HCT116 (cell line): ENCODE data around the gene TMPRSS9. TPM values are rescaled to one million over a fixed set of nuclear protein-coding genes. Genes with fewer than 3 reads are reported as not detected.
A peak's percentile ranks its signal among the peaks of the same experiment; 100 is the strongest.

Source experiments
- ATAC-seq: fragments of 200-7000 bp; cut with Tn5 transposase; 2 replicates; pipeline ENCODE4 v1.9.1; 2020; ENCODE audit warnings: mild to moderate bottlenecking, moderate library complexity
- BruUV-seq: library from RNA; stranded (reverse); fragments of 400-500 nt; replicated peaks from 2 replicates; lab custom pipeline; 2021; lab: Mats Ljungman, UMichigan
- CTCF ChIA-PET: fragments of 300-600 bp; sonication (Branson Sonifier 250); formaldehyde crosslinking; loops from one replicate; lab custom pipeline; 2021; ENCODE audit warnings: antibody characterized with exemption; lab: Charles Lee
- POLR2A ChIA-PET: fragments of 300-600, 350-600 bp; sonication (Branson Sonifier 250); formaldehyde crosslinking; loops from one replicate; lab custom pipeline; 2021; ENCODE audit warnings: antibody characterized with exemption; lab: Charles Lee
- RAD21 ChIA-PET, 2 experiments: fragments of 300-600 bp; sonication (Branson Sonifier 250); formaldehyde crosslinking; loops; one replicate each; lab custom pipeline; 2023; ENCODE audit warnings: low total read pairs in 2 of 2; ENCODE audit not compliant: uncharacterized antibody in 2 of 2, unreplicated experiment in 2 of 2, low non-redundant PET in 1 of 2; lab: Charles Lee
- DNase-seq: peaks from one replicate; pipeline ENCODE4 v3.0.0-alpha.2; 2010; ENCODE audit warnings: low read depth, low spot score
- H2AFZ ChIP-seq: fragments of 200-600 bp; shearing (Covaris generic), sonication (generic); 2 replicates; pipeline ENCODE4 v1.6.1; 2017; ENCODE audit warnings: low read depth, mixed run types, mixed read lengths, antibody characterized with exemption, low read length; ENCODE audit not compliant: poor library complexity, severe bottlenecking
- H3K27ac ChIP-seq: 2 replicates; pipeline ENCODE4 v1.5.1; 2012; ENCODE audit warnings: low read depth, low read length
- H3K27me3 ChIP-seq: fragments of 200-600 bp; sonication (generic); 2 replicates; pipeline ENCODE4 v1.6.1; 2016; ENCODE audit warnings: mixed run types, low read length, mixed read lengths; ENCODE audit not compliant: insufficient read depth
- H3K36me3 ChIP-seq, 2 experiments: fragments of 200-500 bp in 1 of 2; fragments of 200-600 bp in 1 of 2; sonication (Bioruptor generic) in 1 of 2; sonication (generic) in 1 of 2; 2 replicates each; pipeline versions ENCODE4 v1.5.1 to v1.6.1; 2014 to 2016; ENCODE audit warnings: low read length in 2 of 2, inconsistent platforms in 1 of 2, mixed read lengths in 1 of 2, mixed run types in 1 of 2; ENCODE audit not compliant: insufficient read depth in 2 of 2, control insufficient read depth in 1 of 2
- H3K4me1 ChIP-seq, 2 experiments: fragments of 200-600 bp in 1 of 2; sonication (generic) in 1 of 2; 2 replicates each; pipeline versions ENCODE4 v1.5.1 to v1.6.1; 2012 to 2017; ENCODE audit warnings: low read length in 2 of 2, inconsistent platforms in 1 of 2, mild to moderate bottlenecking in 1 of 2, mixed read lengths in 1 of 2, mixed run types in 1 of 2, moderate library complexity in 1 of 2; ENCODE audit not compliant: insufficient read depth in 2 of 2, control insufficient read depth in 1 of 2
- H3K4me2 ChIP-seq: fragments of 200-600 bp; sonication (generic); 2 replicates; pipeline ENCODE4 v1.6.1; 2017; ENCODE audit warnings: mixed run types, low read length, mixed read lengths
- H3K4me3 ChIP-seq, 2 experiments: fragments of 200-600 bp in 1 of 2; sonication (generic) in 1 of 2; replicated peaks in 1 of 2; 2 replicates each; pipeline ENCODE4 v1.5.1; 2011 to 2016; ENCODE audit warnings: low read length in 2 of 2, control low read depth in 1 of 2, low read depth in 1 of 2, mild to moderate bottlenecking in 1 of 2, mixed read lengths in 1 of 2, mixed run types in 1 of 2
- H3K79me2 ChIP-seq: fragments of 200-600 bp; sonication (generic); 2 replicates; pipeline ENCODE4 v1.6.1; 2017; ENCODE audit warnings: mild to moderate bottlenecking, mixed run types, low read length, moderate library complexity, mixed read lengths; ENCODE audit not compliant: insufficient read depth
- H3K9ac ChIP-seq: fragments of 200-600 bp; sonication (generic); 2 replicates; pipeline ENCODE4 v1.6.1; 2016; ENCODE audit warnings: low read length, mixed read lengths
- H3K9me2 ChIP-seq: fragments of 200-600 bp; sonication (generic), shearing (Covaris generic); 2 replicates; pipeline ENCODE4 v1.6.1; 2017; ENCODE audit warnings: mixed run types, mild to moderate bottlenecking, moderate library complexity; ENCODE audit not compliant: insufficient read depth
- H3K9me3 ChIP-seq, 2 experiments: fragments of 200-500 bp in 1 of 2; fragments of 200-600 bp in 1 of 2; sonication (Bioruptor generic) in 1 of 2; sonication (generic) in 1 of 2; 2 replicates each; pipeline ENCODE4 v1.6.1; 2014 to 2017; ENCODE audit warnings: low read length in 2 of 2, mixed read lengths in 2 of 2, inconsistent platforms in 1 of 2, low read depth in 1 of 2, mild to moderate bottlenecking in 1 of 2, mixed run types in 1 of 2, moderate library complexity in 1 of 2; ENCODE audit not compliant: control insufficient read depth in 1 of 2, insufficient read depth in 1 of 2
- H4K20me1 ChIP-seq: fragments of 200-600 bp; sonication (generic), shearing (Covaris generic); 2 replicates; pipeline ENCODE4 v1.6.1; 2017; ENCODE audit warnings: mixed run types, mild to moderate bottlenecking, moderate library complexity; ENCODE audit not compliant: insufficient read depth
- ATF3 ChIP-seq: IDR thresholded peaks from 2 replicates; pipeline ENCODE4 v1.6.1; 2012
- CTCF ChIP-seq, 3 experiments: fragments of 200-600 bp in 1 of 3; sonication (generic) in 1 of 3; IDR thresholded peaks in 2 of 3; conservative IDR thresholded peaks in 1 of 3; 2 replicates each; pipeline ENCODE4 v1.5.1; 2012 to 2017; ENCODE audit warnings: low read depth in 2 of 3, low read length in 2 of 3, antibody characterized with exemption in 1 of 3, borderline replicate concordance in 1 of 3, control low read depth in 1 of 3, mild to moderate bottlenecking in 1 of 3, mixed read lengths in 1 of 3, mixed run types in 1 of 3, moderate library complexity in 1 of 3; ENCODE audit not compliant: insufficient read depth in 1 of 3
- EZH2phosphoT487 ChIP-seq: fragments of 200-600 bp; IDR thresholded peaks from 2 replicates; pipeline ENCODE4 v1.6.1; 2018; ENCODE audit warnings: antibody characterized with exemption, borderline replicate concordance
- FOSL1 ChIP-seq: IDR thresholded peaks from 2 replicates; pipeline ENCODE4 v1.6.1; 2012; ENCODE audit warnings: low read depth
- JUND ChIP-seq: IDR thresholded peaks from 2 replicates; pipeline ENCODE4 v1.6.1; 2012
- MAX ChIP-seq: IDR thresholded peaks from 2 replicates; pipeline ENCODE4 v1.6.1; 2012
- RAD21 ChIP-seq: IDR thresholded peaks from 2 replicates; pipeline ENCODE4 v1.6.1; 2012; ENCODE audit warnings: low read depth, mild to moderate bottlenecking
- SIN3A ChIP-seq: IDR thresholded peaks from 2 replicates; pipeline ENCODE4 v1.6.1; 2012; ENCODE audit warnings: low read depth
- SRF ChIP-seq: IDR thresholded peaks from 2 replicates; pipeline ENCODE4 v1.6.1; 2012; ENCODE audit warnings: low read depth
- TCF7L2 ChIP-seq: IDR thresholded peaks from 2 replicates; pipeline ENCODE4 v1.7.0; 2011; ENCODE audit warnings: borderline replicate concordance, inconsistent platforms; ENCODE audit not compliant: insufficient read depth, insufficient read length; ENCODE audit errors: extremely low read depth
- ZNF274 ChIP-seq: fragments of 200-500 bp; sonication (Bioruptor generic); IDR thresholded peaks from 2 replicates; pipeline ENCODE4 v1.6.1; 2014; ENCODE audit warnings: mild to moderate bottlenecking, low read depth, low read length, inconsistent platforms
- intact Hi-C: fragments of 100-400 bp; cut with micrococcal nuclease; formaldehyde crosslinking; loops from 2 replicates; pipeline ENCODE4 v1.10.0; 2022
- total RNA-seq: library from RNA; stranded (reverse); gene quantifications from one replicate; pipeline ENCODE4 v1.2.1, GENCODE V29; 2021; ENCODE audit not compliant: unreplicated experiment

TMPRSS9 gene
- total RNA-seq, 1 experiment from 2014 or later, result not detected

- ATAC-seq, result peak; percentile 60
- no peaks in the 10 kb centered on the region for H3K9me2 ChIP-seq
- ChIA-PET CTCF (no interaction called here), RAD21 (interaction anchor here in 1 of 2 experiments (0.6 kb wide), 1 partner anchor 80 kb away, joined by 3 read pairs; the partner anchor contains the start of gene PLEKHJ1), POLR2A (no interaction called here)
- H3K4me2 ChIP-seq, result no peak overlapping the region
- intact Hi-C loops, result no loop called here
- no peaks in the 10 kb centered on the region for H3K79me2 ChIP-seq
- H2AFZ ChIP-seq, result no peak overlapping the region
- no peak overlapping the region for H3K9ac ChIP-seq
- TF ChIP-seq SRF (no peak), EZH2phosphoT487 (no peak), JUND (no peak), TCF7L2 (no peak), ZNF274 (no peak), ATF3 (no peak), CTCF (IDR thresholded peaks at IDR 0.05 in 2 of 3, conservative IDR thresholded peaks at IDR 0.05 in 1 of 3; ENCODE audit: borderline replicate concordance in 1 of 3, insufficient read depth in 1 of 3, low read depth in 2 of 3, low read length in 2 of 3) (peak; percentile 32 to 49 (median 35); a peak in 4 of 6 replicates), SIN3A (no peak), FOSL1 (no peak), MAX (no peak), RAD21 (peak; percentile 63)
- no peak overlapping the region for H3K27ac ChIP-seq
- H3K4me3 ChIP-seq, result no peak overlapping the region
- no peaks in the 10 kb centered on the region for H3K4me1 ChIP-seq
- no peaks in the 10 kb centered on the region for H3K36me3 ChIP-seq
- BruUV-seq, result no TSS peak
- no peaks in the 10 kb centered on the region for H3K27me3 ChIP-seq
- H3K9me3 ChIP-seq, result no peaks in the 10 kb centered on the region; a peak in 1 of 4 replicates
- no peaks in the 10 kb centered on the region for H4K20me1 ChIP-seq
- no peak for DNase-seq
Measured at GRCh38 chr19:2315818-2316353, 44.2 kb upstream of the TMPRSS9 start.
